ENCODE results near the gene JOSD2.

The JOSD2 gene

GRCh38 chr19:50492303-50493052, 18.5 kb downstream of the JOSD2 start:
- peak in 1 of 2 donors; percentile 25 for DNase-seq

- DNase-seq: no peak
These were observed 20.0 kb downstream of the JOSD2 start for GRCh38 chr19:50490991-50491472.

GRCh38 chr19:50490411-50490811, 20.6 kb downstream of the JOSD2 start:
- DNase-seq: no peak

- no peak for DNase-seq
These were observed 21.5 kb downstream of the JOSD2 start for GRCh38 chr19:50489461-50490011.

- DNase-seq: peak in 1 of 2 donors; percentile 12
These were observed 22.4 kb downstream of the JOSD2 start for GRCh38 chr19:50488389-50489194.

DNA sequence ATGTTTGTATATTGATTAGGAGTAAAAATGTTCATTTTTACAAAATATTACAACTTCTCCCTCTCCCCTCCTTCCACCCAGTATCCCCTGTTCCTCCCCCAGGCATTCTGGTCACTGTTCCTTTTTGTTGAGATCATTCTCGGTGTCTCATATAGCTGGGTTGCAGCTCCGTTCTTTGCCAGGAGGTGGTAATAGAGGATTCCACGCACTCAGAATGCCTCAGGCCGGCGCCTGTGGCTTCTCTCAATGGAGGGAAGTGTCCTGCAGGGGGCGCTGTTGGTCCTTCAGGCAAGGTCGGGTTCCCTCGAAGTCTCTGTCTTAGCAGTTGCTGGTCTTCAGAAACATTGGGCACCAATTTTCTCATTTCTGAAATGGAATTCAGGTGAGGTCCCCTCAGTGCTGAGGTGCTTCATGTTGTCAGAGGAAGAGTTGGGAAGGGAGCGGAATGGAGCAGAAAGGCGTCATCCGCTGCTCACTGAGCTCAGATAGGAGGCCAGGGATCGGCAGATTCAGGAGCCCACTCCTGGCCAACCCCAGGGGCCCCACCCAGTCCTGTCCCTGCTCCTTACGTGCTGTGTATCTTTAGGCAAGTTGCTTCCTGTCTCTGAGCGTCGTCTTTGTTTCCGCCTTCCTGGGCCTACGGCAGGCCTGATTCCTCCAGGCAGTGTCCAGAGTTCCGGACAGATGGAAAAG, 24.0 kb downstream of the JOSD2 start:
- DNase-seq: peak; percentile 23 to 50

DNA sequence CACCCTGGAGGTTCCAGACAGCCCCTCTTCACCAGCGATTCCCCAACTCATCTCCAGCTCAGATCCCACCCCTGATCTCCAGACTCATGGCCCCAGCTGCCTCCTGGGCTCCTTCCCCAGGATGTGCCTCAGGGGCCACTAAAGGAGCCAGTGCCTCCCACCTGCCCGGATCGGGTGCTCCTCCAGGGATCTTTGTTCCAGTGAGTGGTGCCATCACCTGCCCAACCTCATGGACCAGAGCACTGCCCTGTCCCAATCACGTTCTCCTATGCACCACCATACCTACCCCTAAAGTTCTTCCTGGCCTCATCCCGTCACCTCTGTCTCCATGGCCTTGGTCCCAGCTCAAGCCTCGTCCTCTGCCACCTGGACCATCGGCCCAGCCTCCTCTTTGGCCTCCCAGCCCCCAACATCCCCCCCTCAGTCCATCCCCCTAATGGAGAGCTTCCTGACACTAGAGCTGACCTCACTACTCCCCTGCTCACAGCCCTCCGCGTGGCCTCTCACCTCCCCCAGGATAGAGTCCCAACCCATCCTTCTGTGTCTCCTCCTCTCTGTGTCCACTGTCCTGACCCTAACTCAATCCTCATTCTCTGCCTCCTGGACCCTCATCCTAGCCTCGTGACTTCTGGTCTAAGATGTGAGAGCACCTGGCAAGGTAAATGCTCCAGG, 25.6 kb downstream of the JOSD2 start:
- DNase-seq: no peak

DNA sequence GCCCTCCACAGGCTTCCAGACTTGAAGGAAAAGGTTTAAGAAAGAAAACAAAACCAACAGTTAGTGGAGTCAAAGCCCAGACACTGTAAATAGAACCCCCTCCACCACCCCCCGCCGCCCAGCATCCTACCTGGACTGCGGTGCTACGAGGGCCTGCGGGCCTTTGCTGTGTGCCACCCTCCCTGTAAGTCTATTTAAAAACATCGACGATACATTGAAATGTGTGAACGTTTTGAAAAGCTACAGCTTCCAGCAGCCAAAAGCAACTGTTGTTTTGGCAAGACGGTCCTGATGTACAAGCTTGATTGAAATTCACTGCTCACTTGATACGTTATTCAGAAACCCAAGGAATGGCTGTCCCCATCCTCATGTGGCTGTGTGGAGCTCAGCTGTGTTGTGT, 28.1 kb downstream of the JOSD2 start:
- DNase-seq: no peak

GRCh38 chr19:50482271-50482855, 28.6 kb downstream of the JOSD2 start:
- no peak for DNase-seq

- DNase-seq: no peak
These were observed 29.4 kb downstream of the JOSD2 start for GRCh38 chr19:50481351-50482149.

GRCh38 chr19:50480281-50481111, 30.5 kb downstream of the JOSD2 start:
- no peak for DNase-seq

- DNase-seq: no peak
These were observed 31.2 kb downstream of the JOSD2 start for GRCh38 chr19:50479761-50480251.

DNA sequence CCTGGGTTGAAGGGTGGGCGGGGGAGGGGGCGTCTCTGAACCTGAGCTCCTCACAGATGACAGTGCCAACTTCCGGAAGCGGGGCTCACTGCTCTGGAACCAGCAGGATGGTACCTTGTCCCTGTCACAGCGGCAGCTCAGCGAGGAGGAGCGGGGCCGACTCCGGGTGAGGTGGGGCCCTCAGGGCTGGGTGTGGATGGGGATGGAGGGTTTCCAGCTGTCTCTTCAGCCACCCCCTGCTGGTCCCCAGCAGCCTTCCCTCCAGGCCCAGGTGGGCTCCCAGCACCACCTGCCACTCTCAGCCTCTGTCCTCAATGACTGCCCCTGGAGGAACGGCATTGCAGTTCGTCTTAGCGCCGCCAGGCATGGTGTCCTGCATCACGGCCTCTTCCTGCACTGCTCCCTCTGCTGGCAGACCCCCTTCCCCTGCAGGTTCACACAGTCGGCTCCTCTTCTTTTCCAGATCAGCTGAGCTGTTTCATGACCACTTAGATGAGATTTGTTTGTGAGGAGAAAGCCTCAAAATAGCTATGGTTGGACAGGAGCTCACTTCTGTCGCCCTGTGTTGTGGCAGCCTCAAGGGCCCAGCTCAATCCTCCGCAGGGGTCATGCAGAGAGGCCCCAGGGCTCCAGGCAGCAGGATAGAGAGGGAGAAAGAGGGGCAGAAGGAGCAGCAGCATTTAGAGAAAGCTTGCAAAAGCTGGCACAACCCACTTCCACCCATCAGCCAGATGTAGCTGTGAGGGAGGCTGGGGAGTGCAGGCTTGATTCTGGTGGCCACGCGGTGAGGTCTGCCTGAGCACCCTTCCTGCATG, 31.9 kb downstream of the JOSD2 start:
- DNase-seq: peak in 1 of 2 donors; percentile 11

DNA sequence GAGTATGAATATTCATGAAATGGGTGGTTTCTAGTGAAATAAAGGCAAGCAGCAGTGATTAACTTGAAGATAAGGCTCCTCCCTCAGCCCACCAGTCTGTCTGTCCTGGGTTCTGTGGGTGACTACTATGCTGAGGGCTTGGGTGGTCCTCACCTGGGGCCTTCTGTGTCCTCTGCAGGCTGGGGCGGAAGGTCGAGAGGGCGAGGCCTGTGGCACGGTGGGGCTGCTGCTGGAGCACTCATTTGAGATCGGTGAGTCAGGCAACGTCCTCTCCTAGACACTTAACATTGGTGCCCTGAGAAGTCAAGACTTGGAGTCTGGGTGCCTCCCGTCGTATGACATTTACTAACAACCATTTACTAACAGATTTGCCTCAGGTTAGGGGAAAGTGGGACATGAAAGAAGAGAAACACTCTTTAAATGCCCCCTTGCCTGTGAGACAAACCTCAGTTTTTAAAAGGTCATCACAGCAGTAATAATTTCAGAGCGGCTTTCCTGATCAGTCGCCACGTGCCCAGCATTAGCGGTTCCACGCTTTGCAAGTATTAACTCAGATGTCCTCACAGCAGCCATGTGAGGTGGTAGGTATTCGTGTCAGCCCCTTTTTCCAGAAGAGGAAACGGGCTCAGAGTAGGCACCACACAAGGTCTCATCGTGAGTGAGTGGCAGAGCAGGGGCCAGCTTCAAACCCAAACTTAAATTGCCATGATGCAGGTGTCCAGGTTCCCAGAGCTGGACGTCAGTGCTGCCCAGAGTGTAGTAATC, 33.1 kb downstream of the JOSD2 start:
- DNase-seq: no peak

DNA sequence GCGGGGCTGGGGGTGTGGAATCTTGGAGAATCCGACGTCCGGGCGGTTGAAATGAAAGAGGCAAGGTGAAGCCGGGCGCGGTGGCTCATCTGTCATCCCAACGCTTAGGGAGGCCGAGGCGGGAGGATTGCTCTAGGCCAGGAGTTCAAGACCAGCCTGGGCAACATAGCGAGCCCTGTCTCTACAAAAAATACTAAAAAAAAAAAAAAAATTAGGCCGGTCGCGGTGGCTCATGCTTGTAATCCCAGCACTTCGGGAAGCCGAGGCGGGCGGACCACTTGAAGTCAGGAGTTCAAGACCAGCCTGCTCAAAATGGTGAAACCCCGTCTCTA, 34.1 kb downstream of the JOSD2 start:
- DNase-seq: no peak

DNA sequence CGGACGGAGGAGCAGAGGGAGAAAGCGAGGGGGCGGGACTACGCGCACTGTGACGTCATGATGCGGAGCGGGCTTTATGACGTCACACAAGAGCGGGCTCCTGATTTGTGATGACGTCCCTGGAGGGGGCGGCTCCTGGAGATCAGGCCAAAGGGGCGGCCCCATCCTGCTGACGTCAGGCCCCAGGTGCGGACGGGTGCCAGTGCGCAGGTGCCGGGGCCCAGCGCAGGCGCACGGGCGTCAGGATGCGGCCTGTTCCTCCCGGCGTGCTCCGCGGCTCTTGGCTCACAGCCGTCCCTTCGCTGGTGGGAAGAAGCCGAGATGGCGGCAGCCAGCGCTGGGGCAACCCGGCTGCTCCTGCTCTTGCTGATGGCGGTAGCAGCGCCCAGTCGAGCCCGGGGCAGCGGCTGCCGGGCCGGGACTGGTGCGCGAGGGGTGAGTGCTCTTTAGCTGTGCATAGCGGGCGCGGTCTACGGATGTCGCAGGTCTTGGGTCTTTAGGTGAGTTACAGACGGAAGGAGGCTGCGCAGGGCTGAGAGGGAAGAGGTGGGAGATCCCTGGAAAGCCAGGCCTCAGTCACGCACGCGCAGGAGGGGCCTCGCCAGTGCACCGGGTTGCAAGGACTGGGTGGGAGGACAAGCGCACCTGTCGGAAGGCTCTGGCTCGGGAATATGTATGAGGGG, 34.6 kb downstream of the JOSD2 start, which contains the start of the genes EMC10 and GARIN5A:
TSS of gene EMC10 (plus strand) at position 284 of the 683 bp plus-strand sequence. CDS start at position 322, 38 bp downstream.
TSS of gene GARIN5A (minus strand) at position 625 of the 683 bp plus-strand sequence. CDS start at position 165, 460 bp downstream.
- DNase-seq: peak; percentile 88 to 90

DNA sequence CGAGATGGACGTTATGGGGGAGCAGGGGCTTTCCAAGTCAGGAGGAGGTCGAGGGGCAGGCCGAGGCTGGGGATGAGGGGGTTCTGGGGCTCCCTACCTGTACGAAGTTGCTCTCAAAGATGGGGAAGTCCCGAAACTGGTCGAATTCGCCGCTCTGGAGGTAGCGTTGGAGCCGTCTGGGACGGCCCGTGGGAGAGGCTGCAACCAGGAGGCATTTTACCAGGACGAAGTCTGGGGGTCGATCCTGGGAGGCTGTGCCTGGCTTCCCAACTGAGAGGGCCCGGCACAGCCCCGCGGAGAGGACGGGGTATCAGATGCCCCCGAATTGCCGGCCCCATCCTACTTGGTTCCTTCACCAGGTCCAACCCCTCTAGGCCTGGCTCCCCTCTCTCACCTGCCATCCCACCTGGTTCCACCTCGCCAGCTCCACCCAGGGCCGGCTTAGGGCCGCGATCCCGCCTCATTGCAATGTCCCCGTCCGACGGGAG, 35.2 kb downstream of the JOSD2 start:
- DNase-seq: no peak
